GM12891 (cell line): ENCODE data around the gene SENP3.

ENCODE experiments used
- DNase-seq: peaks from one replicate; pipeline ENCODE4 v3.0.0; 2011; ENCODE audit warnings: low spot score; ENCODE audit not compliant: insufficient read length
- FAIRE-seq: peaks from 2 replicates; lab custom pipeline; 2011; peaks lifted over from hg19 to GRCh38; lab: Jason Lieb, UNC
- PAX5 ChIP-seq: IDR thresholded peaks from 2 replicates; pipeline ENCODE4 v1.6.1; 2011; ENCODE audit warnings: low read length, moderate library complexity, mild to moderate bottlenecking; ENCODE audit not compliant: insufficient read depth, severe bottlenecking
- POLR2A ChIP-seq: IDR thresholded peaks from 2 replicates; pipeline ENCODE4 v1.6.1; 2011; ENCODE audit warnings: low read depth, low read length, control low read depth
- POLR2AphosphoS5 ChIP-seq: IDR thresholded peaks from 2 replicates; pipeline ENCODE4 v1.6.1; 2011; ENCODE audit warnings: low read depth, low read length, control low read depth
- POU2F2 ChIP-seq: IDR thresholded peaks from 2 replicates; pipeline ENCODE4 v1.6.1; 2011; ENCODE audit warnings: low read depth, mild to moderate bottlenecking, control low read depth, low read length, moderate library complexity
- SPI1 ChIP-seq: IDR thresholded peaks from 2 replicates; pipeline ENCODE4 v1.6.1; 2011; ENCODE audit warnings: low read depth, low read length, control low read depth
- TAF1 ChIP-seq: IDR thresholded peaks from 2 replicates; pipeline ENCODE4 v1.6.1; 2011; ENCODE audit warnings: low read depth, low read length, control low read depth

SENP3 gene

GRCh38 chr17:7538050-7538449 is 23.7 kb upstream of the SENP3 start:
- FAIRE-seq (no peak), DNase-seq (no peak)
- TF ChIP-seq POLR2AphosphoS5 (no peak), POLR2A (no peak), TAF1 (no peak), POU2F2 (no peak), PAX5 (no peak), SPI1 (no peak)

DNA sequence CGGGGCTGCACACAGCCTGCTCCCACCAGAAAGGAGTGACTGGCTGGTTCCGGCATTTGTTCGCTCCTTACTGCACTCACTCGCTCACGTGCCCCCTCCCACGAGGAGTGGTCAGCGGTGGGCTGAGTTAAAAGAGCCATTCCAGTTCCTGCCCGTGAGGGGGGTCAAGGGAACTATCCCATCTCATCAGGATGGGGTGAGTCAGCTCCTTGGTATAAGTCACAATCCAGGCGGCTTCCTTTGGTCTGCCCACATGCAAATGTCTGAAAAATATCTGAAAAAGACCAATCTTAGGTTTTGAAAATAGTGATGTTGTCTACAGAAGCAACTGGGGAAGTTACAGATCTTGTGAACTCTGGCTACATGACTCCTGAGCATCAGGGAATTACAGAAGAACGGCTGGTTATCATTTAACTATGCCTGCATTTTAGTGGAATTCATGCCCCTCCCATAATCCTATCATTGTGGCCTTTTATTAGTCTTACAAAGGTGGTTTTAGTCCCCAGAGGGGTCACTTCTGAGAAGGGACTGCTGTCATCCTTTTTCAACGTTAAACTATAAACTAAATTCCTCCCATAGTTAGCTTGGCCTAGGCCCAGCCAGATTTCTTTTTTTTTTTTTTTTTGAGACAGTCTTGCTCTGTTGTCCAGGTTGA is 22.7 kb upstream of the SENP3 start:
- no peak for TF ChIP-seq PAX5
- no peak for TF ChIP-seq POLR2AphosphoS5
- TF ChIP-seq POU2F2: no peak
- TF ChIP-seq POLR2A: no peak
- TF ChIP-seq TAF1: no peak
- no peak for TF ChIP-seq SPI1
- DNase-seq: no peak
- no peak for FAIRE-seq

DNA sequence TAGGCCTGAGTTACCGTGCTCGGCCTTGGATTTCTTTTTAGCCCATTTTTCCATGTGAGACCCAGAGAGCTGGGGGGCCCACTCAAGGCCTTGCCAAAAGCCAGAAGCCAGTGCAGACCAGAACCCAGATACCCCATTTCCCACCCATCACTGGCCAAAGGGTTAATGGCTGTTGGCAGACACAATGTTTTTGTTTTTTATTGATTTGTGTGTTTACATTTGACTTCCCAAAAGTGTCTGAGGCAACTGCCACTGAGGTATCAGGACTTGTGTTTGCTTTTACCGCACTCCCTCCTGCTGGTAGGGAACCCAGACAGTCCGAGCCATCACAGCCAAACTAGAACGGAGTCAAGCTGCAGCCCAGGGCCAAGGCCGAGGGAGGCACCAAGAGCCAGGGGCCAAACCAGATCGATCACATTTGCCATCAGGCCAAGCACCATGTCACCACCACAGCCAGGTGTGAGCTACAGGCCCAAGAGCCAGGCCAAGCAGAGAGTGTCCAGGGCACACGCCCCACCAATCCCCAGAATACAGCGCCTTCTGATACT is 20.6 kb upstream of the SENP3 start:
- DNase-seq (no peak), FAIRE-seq (no peak)
- TF ChIP-seq POLR2A (no peak), SPI1 (no peak), POLR2AphosphoS5 (no peak), POU2F2 (no peak), TAF1 (no peak)

DNA sequence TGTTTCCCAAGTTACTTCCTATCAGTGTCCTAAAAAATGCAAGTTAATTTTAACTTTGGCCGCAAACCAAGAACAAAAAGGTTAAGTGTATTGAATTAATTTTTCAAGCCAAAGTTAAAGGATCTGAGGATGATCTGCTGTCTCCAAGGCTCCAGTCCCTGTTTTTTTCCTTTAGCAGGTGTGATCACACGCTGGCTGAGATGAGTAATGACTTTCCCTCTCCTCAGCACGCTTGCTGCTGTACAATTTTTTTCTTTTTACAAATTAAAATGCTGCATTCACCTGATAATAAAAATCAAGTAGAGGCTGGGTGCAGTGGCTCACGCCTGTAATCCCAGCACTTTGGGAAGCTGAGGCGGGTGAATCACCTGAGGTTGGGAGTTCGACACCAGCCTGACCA is 16.8 kb upstream of the SENP3 start:
- FAIRE-seq (no peak), DNase-seq (no peak)
- TF ChIP-seq POLR2AphosphoS5 (no peak), SPI1 (no peak), TAF1 (no peak), PAX5 (no peak), POLR2A (no peak), POU2F2 (no peak)

DNA sequence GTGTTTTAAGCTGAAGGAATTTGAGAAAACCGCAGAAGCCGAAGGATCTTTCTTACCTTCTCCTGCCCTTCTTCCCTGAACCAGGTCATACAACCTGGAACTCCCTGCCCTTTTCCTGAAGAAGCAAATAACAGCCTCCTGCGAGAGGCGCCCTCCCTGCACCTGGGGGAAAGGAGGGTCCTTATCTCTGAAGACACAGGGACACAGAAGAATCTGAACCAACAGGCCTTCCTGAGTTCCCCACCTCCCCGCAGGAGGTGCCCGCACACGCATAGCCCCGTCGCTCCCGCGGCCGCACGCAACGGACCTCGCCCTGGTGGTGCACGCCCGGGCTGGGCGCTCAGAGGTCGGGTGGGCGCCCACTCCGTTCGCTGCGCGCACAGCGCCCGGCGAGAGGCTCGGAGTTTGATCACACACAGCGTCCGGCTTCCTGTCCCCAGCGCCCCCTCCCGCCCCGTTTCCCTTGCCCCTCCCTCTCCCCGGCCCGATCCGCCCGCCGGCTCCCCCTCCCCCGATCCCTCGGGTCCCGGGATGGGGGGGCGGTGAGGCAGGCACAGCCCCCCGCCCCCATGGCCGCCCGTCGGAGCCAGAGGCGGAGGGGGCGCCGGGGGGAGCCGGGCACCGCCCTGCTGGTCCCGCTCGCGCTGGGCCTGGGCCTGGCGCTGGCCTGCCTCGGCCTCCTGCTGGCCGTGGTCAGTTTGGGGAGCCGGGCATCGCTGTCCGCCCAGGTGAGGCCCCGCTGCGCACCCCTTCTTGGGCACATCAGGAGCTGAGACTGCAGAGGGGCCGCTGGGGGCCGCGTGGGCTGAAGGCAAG is 12.9 kb upstream of the SENP3 start, which contains the start of gene TNFSF12:
Gene TNFSF12 (plus strand): TSS at position 474 of the 816 bp plus-strand sequence. CDS start 96 bp downstream, at position 570.
- peak; percentile 66 for DNase-seq
- FAIRE-seq: peak; percentile 90
- TF ChIP-seq SPI1: no peak
- TF ChIP-seq PAX5: no peak
- TF ChIP-seq POLR2AphosphoS5: no peak
- no peak for TF ChIP-seq POU2F2
- no peak for TF ChIP-seq TAF1
- no peak for TF ChIP-seq POLR2A

GRCh38 chr17:7549401-7550055 is 12.2 kb upstream of the SENP3 start:
- DNase-seq: peak; percentile 31
- TF ChIP-seq PAX5: no peak
- no peak for TF ChIP-seq SPI1
- FAIRE-seq: peak; percentile 90

DNA sequence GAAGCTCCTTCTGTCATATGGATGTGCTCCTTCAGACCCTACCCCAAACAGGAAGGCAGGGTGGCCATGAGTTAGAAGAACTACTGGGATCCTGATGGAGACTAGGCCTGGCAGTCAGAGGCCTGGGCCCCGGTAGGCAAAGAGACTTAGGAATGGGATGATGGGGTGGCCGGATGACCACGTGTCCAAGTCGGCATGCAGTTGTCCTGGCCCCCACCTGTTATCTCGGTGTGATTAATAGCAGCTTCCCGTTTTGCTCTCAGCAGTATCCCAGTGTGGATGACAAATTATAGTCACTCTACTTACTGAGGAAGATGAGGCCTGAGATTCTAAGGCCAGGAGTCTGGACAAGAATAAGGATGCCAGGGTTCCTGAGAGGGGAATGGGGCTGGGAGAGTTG is 11.4 kb upstream of the SENP3 start:
- no peak for DNase-seq

GRCh38 chr17:7551396-7551795 is 10.3 kb upstream of the SENP3 start:
- no peak for FAIRE-seq

More for the DNA sequence above, 11.4 kb upstream of the SENP3 start:
- TF ChIP-seq TAF1 (no peak), POLR2AphosphoS5 (no peak), POU2F2 (no peak), PAX5 (no peak), SPI1 (no peak), POLR2A (no peak)
- no peak for FAIRE-seq

GRCh38 chr17:7552621-7553051 is 9.1 kb upstream of the SENP3 start:
- FAIRE-seq (peak; percentile 97), DNase-seq (peak; percentile 52)
- TF ChIP-seq TAF1: no peak
- TF ChIP-seq SPI1: peak; percentile 80
- no peak for TF ChIP-seq PAX5
- no peak for TF ChIP-seq POLR2A
- TF ChIP-seq POU2F2: no peak

More at GRCh38 chr17:7551396-7551795, 10.3 kb upstream of the SENP3 start:
- DNase-seq: no peak
- TF ChIP-seq TAF1 (no peak), POU2F2 (no peak), SPI1 (no peak), POLR2AphosphoS5 (no peak), POLR2A (no peak), PAX5 (no peak)
